NCI-H2081 (cell line): ENCODE results near the gene LRRK1.

Source experiments
- DNase-seq, 2 experiments: peaks; one replicate each; lab custom pipeline; 2025; lab: John Stamatoyannopoulos, UW

LRRK1 gene

GRCh38 chr15:101043911-101044624 is 124.9 kb downstream of the LRRK1 start:
- DNase-seq: no peak

DNA sequence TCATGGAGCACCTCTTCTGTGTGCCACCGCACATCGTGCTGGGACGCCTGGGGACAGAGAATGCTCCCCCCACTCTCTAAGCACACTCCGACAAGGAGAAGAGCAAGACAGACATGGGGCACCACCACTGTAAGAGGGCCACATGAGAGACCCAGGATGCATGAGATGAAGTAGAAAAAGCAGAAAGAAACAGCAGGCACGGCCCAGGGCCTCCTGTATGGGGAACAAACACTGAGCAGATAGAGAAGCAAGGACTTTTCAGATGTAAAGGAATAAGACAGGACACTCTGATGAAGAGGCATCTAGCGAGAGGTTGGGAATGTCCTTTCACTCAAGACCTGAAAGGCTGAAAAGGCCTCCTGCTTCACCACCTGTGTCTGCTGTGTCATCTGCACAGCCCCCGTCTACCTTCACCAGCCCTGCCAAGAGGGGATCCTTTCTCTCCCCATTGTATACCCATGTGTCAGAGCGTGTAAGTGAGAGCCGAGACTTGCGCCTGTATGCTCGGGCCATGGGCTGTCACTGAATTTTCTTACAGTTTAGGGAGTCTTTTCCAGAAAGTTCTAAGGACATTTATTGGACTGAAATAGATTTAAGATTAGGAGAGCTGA is 125.6 kb downstream of the LRRK1 start:
- DNase-seq: no peak

- no peak for DNase-seq
These were observed 126.1 kb downstream of the LRRK1 start for GRCh38 chr15:101045236-101045646.

GRCh38 chr15:101045835-101046691 is 126.9 kb downstream of the LRRK1 start:
- DNase-seq: no peak

- DNase-seq: no peak
These were observed 127.7 kb downstream of the LRRK1 start for GRCh38 chr15:101046826-101047225.

DNA sequence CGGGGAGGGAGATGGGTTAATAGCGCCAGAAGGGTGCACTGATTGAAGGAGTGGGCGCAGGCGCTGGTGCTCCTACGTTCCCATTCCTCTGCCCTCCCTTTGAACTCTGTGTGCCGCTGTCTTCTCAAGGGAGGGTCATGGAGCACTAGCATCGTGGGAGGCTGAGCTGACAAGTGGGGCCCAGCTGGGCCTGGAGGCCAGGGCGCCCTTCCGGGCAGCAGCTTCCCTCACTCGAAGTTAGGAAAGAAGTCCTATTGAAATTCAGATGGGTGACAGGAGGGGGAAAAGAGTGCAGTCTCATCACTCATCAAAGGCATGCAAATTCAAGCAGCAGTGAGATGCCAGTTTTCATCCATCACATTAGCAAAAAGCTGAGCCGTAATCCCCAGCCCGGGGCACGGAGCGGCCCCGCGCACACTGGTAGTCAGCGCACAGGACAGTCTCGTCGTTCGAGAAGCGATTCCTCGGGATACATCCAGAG is 128.2 kb downstream of the LRRK1 start:
- DNase-seq: no peak

GRCh38 chr15:101048176-101048575 is 129.0 kb downstream of the LRRK1 start:
- no peak for DNase-seq

DNA sequence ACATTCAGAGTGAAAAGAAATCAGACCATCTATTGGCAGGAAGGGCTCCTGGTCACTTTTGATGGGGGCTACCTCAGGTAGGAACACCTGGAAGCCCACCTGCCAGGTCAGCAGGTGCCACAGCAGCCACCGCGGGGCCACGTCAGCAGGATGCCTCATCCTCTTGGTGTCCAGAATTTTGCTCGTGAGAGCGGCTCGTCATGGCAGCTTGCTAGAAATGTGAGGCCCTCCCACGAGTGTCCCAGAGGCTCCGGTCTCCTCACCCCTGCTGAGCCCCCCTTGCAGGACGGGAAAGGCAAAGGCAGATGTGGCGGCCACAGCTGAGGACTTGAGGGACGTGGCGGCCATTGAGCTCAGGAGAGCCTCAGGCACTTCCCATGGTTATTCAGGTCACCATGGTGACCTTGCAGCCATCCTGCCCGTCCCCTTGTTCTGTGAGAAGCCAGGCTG is 129.4 kb downstream of the LRRK1 start:
- DNase-seq: no peak

DNA sequence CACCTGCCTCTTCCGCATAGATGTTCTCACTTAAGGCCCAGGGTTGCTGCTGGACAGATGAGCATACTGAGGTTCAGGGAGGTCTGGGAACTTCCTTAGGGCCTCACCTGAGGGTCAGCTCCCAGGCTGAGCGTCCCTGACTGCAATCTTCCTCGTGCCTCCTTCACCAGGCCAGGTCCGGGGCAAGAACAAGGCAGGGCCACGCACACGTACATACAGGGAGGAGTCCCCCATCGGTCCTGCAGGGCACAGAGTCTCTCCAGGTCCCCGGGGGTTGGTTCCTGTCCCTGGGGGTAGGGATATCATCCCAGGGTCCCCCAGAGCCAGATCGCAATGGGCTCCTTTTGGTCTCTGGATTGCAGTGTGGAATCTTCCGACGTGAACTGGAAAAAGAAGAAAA is 130.1 kb downstream of the LRRK1 start:
- no peak for DNase-seq

GRCh38 chr15:101049856-101050622 is 130.9 kb downstream of the LRRK1 start:
- DNase-seq: no peak

DNA sequence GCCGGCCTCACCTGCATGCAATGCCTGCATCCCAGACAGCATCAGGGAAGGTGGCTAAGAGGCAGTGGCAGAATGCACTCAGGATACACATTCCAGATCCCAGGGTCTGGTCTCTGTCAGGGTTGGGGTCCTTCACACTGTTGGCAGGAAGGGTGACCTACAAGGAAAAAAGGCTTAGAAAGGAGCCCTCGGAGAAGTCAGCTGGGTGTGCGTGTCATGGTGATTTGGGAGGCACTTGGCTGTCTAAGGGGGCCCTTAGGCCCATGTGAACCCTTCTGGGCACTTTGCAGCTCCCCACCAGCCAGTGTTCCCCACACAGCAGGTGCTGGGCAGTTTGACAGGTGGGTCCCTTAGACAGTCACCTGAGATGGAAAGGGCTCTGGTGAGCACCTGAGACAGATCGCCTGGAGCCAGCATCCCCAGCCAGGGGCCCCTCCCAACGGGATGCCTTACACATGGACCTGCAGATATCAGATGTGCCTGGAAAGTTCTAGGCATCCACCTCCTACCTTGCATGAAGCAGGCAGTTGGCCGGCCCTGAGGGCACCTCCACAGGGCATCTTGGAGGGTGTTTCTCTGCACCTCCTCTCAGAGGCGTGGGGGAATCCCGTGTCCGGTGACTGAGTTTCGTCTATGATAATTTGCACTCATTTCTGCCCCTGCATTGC is 131.6 kb downstream of the LRRK1 start:
- DNase-seq: no peak

- no peak for DNase-seq
These were observed 132.3 kb downstream of the LRRK1 start for GRCh38 chr15:101051291-101052030.

DNA sequence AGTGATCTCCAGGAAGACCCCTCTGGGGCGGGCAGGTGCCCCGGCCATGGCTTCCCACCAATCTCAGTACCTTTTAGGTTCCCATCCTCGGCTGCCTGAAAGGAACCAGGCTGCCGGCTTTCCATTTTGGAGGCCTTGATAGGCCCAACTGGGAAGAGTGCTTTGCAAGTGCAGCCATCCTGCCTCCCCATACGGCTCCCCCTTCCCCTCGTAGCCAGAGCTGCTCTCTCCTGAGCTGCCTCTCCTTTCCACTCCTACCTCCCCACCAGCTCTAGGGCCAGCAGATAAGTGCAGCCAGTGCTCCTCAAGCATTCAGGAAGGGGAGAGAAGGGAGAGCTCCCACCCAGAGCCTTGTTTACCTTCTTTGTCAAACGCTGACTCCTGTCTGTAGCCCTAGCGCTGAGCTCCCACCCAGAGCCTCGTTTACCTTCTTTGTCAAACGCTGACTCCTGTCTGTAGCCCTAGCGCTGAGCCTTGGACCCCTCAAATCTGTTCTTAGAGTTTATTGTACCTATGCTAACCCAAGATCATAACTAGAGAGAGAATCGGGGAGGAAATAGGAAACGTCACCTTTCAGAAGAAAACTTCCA is 133.0 kb downstream of the LRRK1 start:
- no peak for DNase-seq

DNA sequence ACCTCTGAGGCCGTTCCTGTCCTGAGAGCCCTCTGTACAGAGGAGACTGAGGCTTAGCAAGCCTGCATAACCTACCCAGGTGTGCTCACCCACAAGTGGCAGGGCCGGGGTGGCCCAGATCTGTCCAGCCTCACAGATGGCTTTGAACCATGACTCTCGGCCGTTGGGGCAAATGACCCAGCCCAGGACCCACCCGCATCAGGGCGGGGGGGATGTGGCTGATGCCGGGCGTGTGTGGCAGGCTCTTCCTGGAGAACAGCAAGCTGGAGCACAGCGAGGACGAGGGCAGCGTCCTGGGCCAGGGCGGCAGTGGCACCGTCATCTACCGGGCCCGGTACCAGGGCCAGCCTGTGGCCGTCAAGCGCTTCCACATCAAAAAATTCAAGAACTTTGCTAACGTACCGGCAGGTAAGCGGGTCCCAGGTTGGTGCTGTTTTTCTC is 133.5 kb downstream of the LRRK1 start:
- no peak for DNase-seq

GRCh38 chr15:101053261-101053660 is 134.1 kb downstream of the LRRK1 start:
- DNase-seq: no peak

DNA sequence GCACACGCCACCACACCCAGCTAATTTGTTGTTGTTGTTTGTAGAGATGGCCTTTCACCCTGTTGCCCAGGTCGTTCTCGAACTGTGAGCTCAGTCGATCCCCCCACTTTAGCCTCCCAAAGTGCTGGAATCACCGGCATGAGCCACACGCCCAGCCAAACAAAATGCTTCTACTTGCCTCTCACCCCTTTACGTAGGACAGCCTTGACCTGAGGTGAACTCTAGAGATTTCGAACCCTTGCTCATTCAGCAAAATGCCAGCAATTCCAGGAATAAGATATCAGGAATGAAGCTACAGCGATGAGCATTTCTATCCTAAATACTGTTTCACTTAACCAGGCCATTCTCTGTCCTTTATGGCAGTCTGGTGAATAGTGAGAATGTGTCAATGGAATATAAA is 135.0 kb downstream of the LRRK1 start:
- no peak for DNase-seq

GRCh38 chr15:101054991-101055390 is 135.8 kb downstream of the LRRK1 start:
- no peak for DNase-seq

GRCh38 chr15:101055411-101055810 is 136.3 kb downstream of the LRRK1 start:
- DNase-seq: no peak

GRCh38 chr15:101056366-101057334 is 137.5 kb downstream of the LRRK1 start:
- DNase-seq: no peak
